ENCODE data around the gene PDE6G.
A peak's percentile ranks its signal among the peaks of the same experiment; 100 is the strongest.
"Not testable (repeated sequence)": the region's sequence is repeated elsewhere in the genome, so short reads cannot be mapped to it uniquely, and the experiment has no call there.

Gene PDE6G

GRCh38 chr17:81676906-81677305, 20.6 kb upstream of the PDE6G start:
- Histone ChIP-seq H3K27ac (ENCODE audit: insufficient read depth, low read length, poor library complexity, severe bottlenecking) (no peak overlapping the region), H3K27me3 (replicated peaks; ENCODE audit: control insufficient read depth, insufficient read depth, low read length, poor library complexity, severe bottlenecking) (no peaks in the 10 kb centered on the region), H3K4me1 (ENCODE audit: control insufficient read depth, insufficient read depth, low read length, poor library complexity, severe bottlenecking) (no peaks in the 10 kb centered on the region), H3K9me3 (ENCODE audit: control insufficient read depth, low read length) (no peaks in the 10 kb centered on the region), H3K4me3 (ENCODE audit: insufficient read depth, low read depth, low read length, poor library complexity, severe bottlenecking) (no peak overlapping the region), H3K36me3 (ENCODE audit: control insufficient read depth, insufficient read depth, low read length) (peaks cover 22% of the 10 kb centered on the region)
- no peak for DNase-seq

- not testable (repeated sequence) for H3K4me1 ChIP-seq (ENCODE audit: control insufficient read depth, insufficient read depth, low read length, poor library complexity, severe bottlenecking); H3K27ac ChIP-seq (ENCODE audit: insufficient read depth, low read length, poor library complexity, severe bottlenecking); H3K9me3 ChIP-seq (ENCODE audit: control insufficient read depth, low read length); H3K27me3 ChIP-seq (replicated peaks; ENCODE audit: control insufficient read depth, insufficient read depth, low read length, poor library complexity, severe bottlenecking); H3K4me3 ChIP-seq (ENCODE audit: insufficient read depth, low read depth, low read length, poor library complexity, severe bottlenecking)
- DNase-seq: peak in 1 of 3 donors; percentile 19
- peaks cover 34% of the 10 kb centered on the region for H3K36me3 ChIP-seq (ENCODE audit: control insufficient read depth, insufficient read depth, low read length)
Measured at GRCh38 chr17:81675515-81676221, 19.3 kb upstream of the PDE6G start.

- Histone ChIP-seq H3K27ac (ENCODE audit: insufficient read depth, low read length, poor library complexity, severe bottlenecking) (no peak overlapping the region), H3K4me3 (ENCODE audit: insufficient read depth, low read depth, low read length, poor library complexity, severe bottlenecking) (no peak overlapping the region), H3K27me3 (replicated peaks; ENCODE audit: control insufficient read depth, insufficient read depth, low read length, poor library complexity, severe bottlenecking) (no peaks in the 10 kb centered on the region), H3K4me1 (ENCODE audit: control insufficient read depth, insufficient read depth, low read length, poor library complexity, severe bottlenecking) (no peaks in the 10 kb centered on the region), H3K36me3 (ENCODE audit: control insufficient read depth, insufficient read depth, low read length) (peaks cover 45% of the 10 kb centered on the region), H3K9me3 (ENCODE audit: control insufficient read depth, low read length) (no peaks in the 10 kb centered on the region)
- DNase-seq: no peak
Measured at GRCh38 chr17:81673561-81674258, 17.4 kb upstream of the PDE6G start.

- Histone ChIP-seq H3K9me3 (ENCODE audit: control insufficient read depth, low read length) (no peaks in the 10 kb centered on the region), H3K4me3 (ENCODE audit: insufficient read depth, low read depth, low read length, poor library complexity, severe bottlenecking) (no peak overlapping the region), H3K27ac (ENCODE audit: insufficient read depth, low read length, poor library complexity, severe bottlenecking) (no peak overlapping the region), H3K4me1 (ENCODE audit: control insufficient read depth, insufficient read depth, low read length, poor library complexity, severe bottlenecking) (peaks cover 4% of the 10 kb centered on the region), H3K36me3 (ENCODE audit: control insufficient read depth, insufficient read depth, low read length) (peaks cover 45% of the 10 kb centered on the region), H3K27me3 (replicated peaks; ENCODE audit: control insufficient read depth, insufficient read depth, low read length, poor library complexity, severe bottlenecking) (no peaks in the 10 kb centered on the region)
- no peak for DNase-seq
Measured at GRCh38 chr17:81672954-81673353, 16.6 kb upstream of the PDE6G start.

- Histone ChIP-seq H3K4me1 (ENCODE audit: control insufficient read depth, insufficient read depth, low read length, poor library complexity, severe bottlenecking) (peaks cover 8% of the 10 kb centered on the region), H3K9me3 (ENCODE audit: control insufficient read depth, low read length) (no peaks in the 10 kb centered on the region), H3K27ac (ENCODE audit: insufficient read depth, low read length, poor library complexity, severe bottlenecking) (no peak overlapping the region), H3K27me3 (replicated peaks; ENCODE audit: control insufficient read depth, insufficient read depth, low read length, poor library complexity, severe bottlenecking) (no peaks in the 10 kb centered on the region), H3K36me3 (ENCODE audit: control insufficient read depth, insufficient read depth, low read length) (peaks cover 45% of the 10 kb centered on the region), H3K4me3 (ENCODE audit: insufficient read depth, low read depth, low read length, poor library complexity, severe bottlenecking) (no peak overlapping the region)
- no peak for DNase-seq
Measured at GRCh38 chr17:81672504-81672903, 16.2 kb upstream of the PDE6G start.

GRCh38 chr17:81667754-81668153, 11.4 kb upstream of the PDE6G start:
- DNase-seq: no peak
- Histone ChIP-seq H3K27ac (ENCODE audit: insufficient read depth, low read length, poor library complexity, severe bottlenecking) (no peak overlapping the region), H3K4me1 (ENCODE audit: control insufficient read depth, insufficient read depth, low read length, poor library complexity, severe bottlenecking) (peaks cover 35% of the 10 kb centered on the region), H3K36me3 (ENCODE audit: control insufficient read depth, insufficient read depth, low read length) (peaks cover 34% of the 10 kb centered on the region), H3K9me3 (ENCODE audit: control insufficient read depth, low read length) (no peaks in the 10 kb centered on the region), H3K27me3 (replicated peaks; ENCODE audit: control insufficient read depth, insufficient read depth, low read length, poor library complexity, severe bottlenecking) (no peaks in the 10 kb centered on the region), H3K4me3 (ENCODE audit: insufficient read depth, low read depth, low read length, poor library complexity, severe bottlenecking) (no peak overlapping the region)

GRCh38 chr17:81666342-81667191, 10.2 kb upstream of the PDE6G start, which contains the start of the genes CCDC137 and OXLD1:
Gene CCDC137, plus strand, starts transcription at chr17:81666737. Its CDS starts 30 bp downstream, at chr17:81666767.
Gene OXLD1, minus strand, starts transcription at chr17:81666605. Its CDS starts 28 bp downstream, at chr17:81666577.
- Histone ChIP-seq H3K4me1 (ENCODE audit: control insufficient read depth, insufficient read depth, low read length, poor library complexity, severe bottlenecking) (peaks cover 38% of the 10 kb centered on the region), H3K36me3 (ENCODE audit: control insufficient read depth, insufficient read depth, low read length) (peaks cover 22% of the 10 kb centered on the region), H3K4me3 (ENCODE audit: insufficient read depth, low read depth, low read length, poor library complexity, severe bottlenecking) (peak within 1 kb of the TSS; percentile 97), H3K9me3 (ENCODE audit: control insufficient read depth, low read length) (no peaks in the 10 kb centered on the region), H3K27ac (ENCODE audit: insufficient read depth, low read length, poor library complexity, severe bottlenecking) (peak within 1 kb of the TSS; percentile 90), H3K27me3 (replicated peaks; ENCODE audit: control insufficient read depth, insufficient read depth, low read length, poor library complexity, severe bottlenecking) (no peaks in the 10 kb centered on the region)
- DNase-seq: peak; percentile 84 to 89 (median 88)

GRCh38 chr17:81666092-81666341, 9.7 kb upstream of the PDE6G start:
- H3K9me3 ChIP-seq (ENCODE audit: control insufficient read depth, low read length): no peaks in the 10 kb centered on the region
- peak overlapping the region; percentile 97 for H3K4me3 ChIP-seq (ENCODE audit: insufficient read depth, low read depth, low read length, poor library complexity, severe bottlenecking)
- peak overlapping the region; percentile 90 for H3K27ac ChIP-seq (ENCODE audit: insufficient read depth, low read length, poor library complexity, severe bottlenecking)
- no peak for DNase-seq
- H3K4me1 ChIP-seq (ENCODE audit: control insufficient read depth, insufficient read depth, low read length, poor library complexity, severe bottlenecking): peaks cover 38% of the 10 kb centered on the region
- no peaks in the 10 kb centered on the region for H3K27me3 ChIP-seq (replicated peaks; ENCODE audit: control insufficient read depth, insufficient read depth, low read length, poor library complexity, severe bottlenecking)
- H3K36me3 ChIP-seq (ENCODE audit: control insufficient read depth, insufficient read depth, low read length): peaks cover 17% of the 10 kb centered on the region

- H3K27me3 ChIP-seq (replicated peaks; ENCODE audit: control insufficient read depth, insufficient read depth, low read length, poor library complexity, severe bottlenecking): no peaks in the 10 kb centered on the region
- DNase-seq: peak in 1 of 3 donors; percentile 7
- no peaks in the 10 kb centered on the region for H3K9me3 ChIP-seq (ENCODE audit: control insufficient read depth, low read length)
- peaks cover 12% of the 10 kb centered on the region for H3K36me3 ChIP-seq (ENCODE audit: control insufficient read depth, insufficient read depth, low read length)
- H3K4me1 ChIP-seq (ENCODE audit: control insufficient read depth, insufficient read depth, low read length, poor library complexity, severe bottlenecking): peaks cover 38% of the 10 kb centered on the region
- H3K4me3 ChIP-seq (ENCODE audit: insufficient read depth, low read depth, low read length, poor library complexity, severe bottlenecking): peak overlapping the region; percentile 97
- H3K27ac ChIP-seq (ENCODE audit: insufficient read depth, low read length, poor library complexity, severe bottlenecking): peak overlapping the region; percentile 90
Measured at GRCh38 chr17:81665205-81666091, 9.1 kb upstream of the PDE6G start.
